K562 (cell line): ENCODE data around the gene RHOBTB3. TPM values are rescaled to one million over a fixed set of nuclear protein-coding genes. Genes with fewer than 3 reads are reported as not detected.

Experiments
- ATAC-seq: fragments of 200-7000 bp; cut with Tn5 transposase; 3 replicates; pipeline ENCODE4 v1.9.1; 2020; ENCODE audit warnings: moderate library complexity
- BruUV-seq: library from RNA; stranded (reverse); fragments of 400-500 nt; replicated peaks from 2 replicates; lab custom pipeline; 2021; lab: Mats Ljungman, UMichigan
- CTCF ChIA-PET: fragments of 300-600 bp; formaldehyde crosslinking; extraction: SDS; loops from one replicate; lab custom pipeline; 2021; ENCODE audit warnings: low intra/inter-chr PET ratio; lab: Yijun Ruan, JAX
- POLR2A ChIA-PET: fragments of 300-600, 350-650 bp; sonication (Branson Sonifier 250); formaldehyde crosslinking; extraction: SDS; loops from one replicate; lab custom pipeline; 2021; ENCODE audit warnings: antibody characterized with exemption, inconsistent platforms; lab: Yijun Ruan, JAX
- DNase-seq, 4 experiments: peaks; one replicate each; pipeline versions ENCODE4 v3.0.0 to v3.0.0-alpha.2; 2011 to 2018; ENCODE audit warnings: low spot score in 3 of 4, mixed read lengths in 3 of 4; ENCODE audit errors: extremely low read depth in 1 of 4
- FAIRE-seq: peaks from 2 replicates; lab custom pipeline; 2011; peaks lifted over from hg19 to GRCh38; lab: Jason Lieb, UNC
- H2AFZ ChIP-seq: 2 replicates; pipeline ENCODE4 v1.6.0; 2011; ENCODE audit warnings: low read depth, low read length, control low read depth, inconsistent platforms
- H3K27ac ChIP-seq: fragments of 200-600 bp; 3 replicates; pipeline ENCODE4 v1.8.0; 2011; ENCODE audit warnings: low read depth, mild to moderate bottlenecking, control low read depth, inconsistent platforms, low read length, moderate library complexity, mixed read lengths; ENCODE audit errors: extremely low read depth
- H3K27me3 ChIP-seq, 2 experiments: fragments of 300-600 bp in 1 of 2; 2 replicates in 1 of 2; 3 replicates in 1 of 2; pipeline versions ENCODE4 v1.6.0 to v1.8.0; 2011; ENCODE audit warnings: inconsistent platforms in 2 of 2, low read length in 2 of 2, mild to moderate bottlenecking in 1 of 2, mixed read lengths in 1 of 2, moderate library complexity in 1 of 2; ENCODE audit not compliant: control insufficient read depth in 2 of 2, insufficient read depth in 2 of 2
- H3K36me3 ChIP-seq: fragments of 300-600 bp; 3 replicates; pipeline ENCODE4 v1.8.0; 2011; ENCODE audit warnings: mild to moderate bottlenecking, low read length, inconsistent platforms; ENCODE audit not compliant: control insufficient read depth, insufficient read depth
- H3K4me1 ChIP-seq, 2 experiments: fragments of 200-600 bp in 1 of 2; replicated peaks in 1 of 2; 2 replicates in 1 of 2; 3 replicates in 1 of 2; pipeline versions ENCODE4 v1.5.1 to v1.8.0; 2011; ENCODE audit warnings: inconsistent platforms in 2 of 2, low read length in 2 of 2, mild to moderate bottlenecking in 1 of 2, mixed read lengths in 1 of 2, moderate library complexity in 1 of 2; ENCODE audit not compliant: control insufficient read depth in 2 of 2, insufficient read depth in 2 of 2
- H3K4me2 ChIP-seq: 2 replicates; pipeline ENCODE4 v1.6.1; 2011; ENCODE audit warnings: low read length, control low read depth, inconsistent platforms, mixed read lengths; ENCODE audit not compliant: insufficient read depth
- H3K4me3 ChIP-seq: fragments of 200-600 bp; sonication (generic), shearing (Covaris generic); 2 replicates; pipeline ENCODE4 v1.5.1; 2016; ENCODE audit warnings: control low read depth, inconsistent platforms
- H3K79me2 ChIP-seq: fragments of 200-600 bp; 3 replicates; pipeline ENCODE4 v1.8.0; 2011; ENCODE audit warnings: low read length, inconsistent platforms; ENCODE audit not compliant: control insufficient read depth, insufficient read depth
- H3K9ac ChIP-seq, 2 experiments: 2 replicates each; pipeline versions ENCODE4 v1.6.0 to v1.6.1; 2011; ENCODE audit warnings: low read depth in 2 of 2, low read length in 2 of 2, control low read depth in 1 of 2, inconsistent platforms in 1 of 2, mild to moderate bottlenecking in 1 of 2, mixed read lengths in 1 of 2; ENCODE audit not compliant: insufficient read depth in 1 of 2
- H3K9me1 ChIP-seq: one replicate; pipeline ENCODE4 v1.6.0; 2011; ENCODE audit warnings: inconsistent platforms, mild to moderate bottlenecking, low read length, moderate library complexity; ENCODE audit not compliant: control insufficient read depth, insufficient read depth
- H3K9me3 ChIP-seq: replicated peaks from 2 replicates; pipeline ENCODE4 v1.5.1; 2011; ENCODE audit warnings: low read depth, low read length, inconsistent platforms; ENCODE audit not compliant: control insufficient read depth, insufficient read depth
- H4K20me1 ChIP-seq: replicated peaks from 2 replicates; pipeline ENCODE4 v1.6.1; 2011; ENCODE audit warnings: low read length, inconsistent platforms, mixed read lengths; ENCODE audit not compliant: control insufficient read depth, insufficient read depth
- CEBPG ChIP-seq, 3 experiments: fragments of 200-800 bp in 1 of 3; sonication (Bioruptor generic) in 1 of 3; sonication (generic) in 1 of 3; formaldehyde crosslinking in 1 of 3; IDR thresholded peaks in 2 of 3; conservative IDR thresholded peaks in 1 of 3; 2 replicates each; pipeline versions ENCODE4 v1.6.1 to v1.8.0; 2016 to 2022; ENCODE audit warnings: missing compliant biosample characterization in 2 of 3, missing genetic modification characterization in 2 of 3, mild to moderate bottlenecking in 1 of 3, missing genetic modification reagents in 1 of 3
- GATAD2B ChIP-seq: fragments of 450-650 bp; IDR thresholded peaks from 2 replicates; pipeline ENCODE4 v1.6.1; 2017; ENCODE audit warnings: mild to moderate bottlenecking, borderline replicate concordance
- GTF2A2 ChIP-seq: IDR thresholded peaks from 2 replicates; pipeline ENCODE4 v1.6.1; 2016; ENCODE audit warnings: mild to moderate bottlenecking, missing genetic modification characterization, missing compliant biosample characterization
- KDM1A ChIP-seq, 2 experiments: fragments of 450-650 bp; IDR thresholded peaks; 2 replicates each; pipeline ENCODE4 v1.6.1; 2016; ENCODE audit warnings: mild to moderate bottlenecking in 2 of 2
- KLF16 ChIP-seq: IDR thresholded peaks from 2 replicates; pipeline ENCODE4 v1.6.1; 2016; ENCODE audit warnings: antibody characterized with exemption
- NFRKB ChIP-seq: fragments of 450-650 bp; IDR thresholded peaks from 2 replicates; pipeline ENCODE4 v1.6.1; 2016; ENCODE audit warnings: low read depth
- RBBP5 ChIP-seq: fragments of 200-600 bp; sonication (generic); IDR thresholded peaks from 2 replicates; pipeline ENCODE4 v1.6.1; 2012; ENCODE audit warnings: borderline replicate concordance, mild to moderate bottlenecking, low read length, control low read depth, inconsistent platforms; ENCODE audit not compliant: insufficient read depth, poor library complexity, severe bottlenecking
- SUPT5H ChIP-seq: fragments of 450-650 bp; IDR thresholded peaks from 2 replicates; pipeline ENCODE4 v1.6.1; 2016
- ZBTB17 ChIP-seq: fragments of 450-650 bp; formaldehyde crosslinking; IDR thresholded peaks from 2 replicates; pipeline ENCODE4 v1.4.0; 2020; ENCODE audit warnings: mild to moderate bottlenecking
- ZNF589 ChIP-seq: fragments of 200-800 bp; sonication (Bioruptor generic); IDR thresholded peaks from 2 replicates; pipeline ENCODE4 v1.6.1; 2016; ENCODE audit warnings: low read depth, missing genetic modification characterization, missing compliant biosample characterization
- ZNF830 ChIP-seq: fragments of 250-450 bp; sonication (Bioruptor Pico); IDR thresholded peaks from 2 replicates; pipeline ENCODE4 v1.5.0; 2021; ENCODE audit warnings: mild to moderate bottlenecking
- WGBS: fragments of 100-300 bp; shearing (Covaris generic); methylation state at CpG from one replicate; pipeline ENCODE4 v1.1.6; 2016; ENCODE audit warnings: low coverage, mixed read lengths; ENCODE audit not compliant: insufficient coverage; ENCODE audit errors: missing lambda C conversion rate; 5-methylcytosine and 5-hydroxymethylcytosine counted together
- in situ Hi-C: fragments of 300-500 bp; cut with MboI; formaldehyde crosslinking; loops from 4 replicates; pipeline ENCODE4 v1.15.0; 2018; ENCODE audit warnings: inconsistent platforms, mixed read lengths
- intact Hi-C: fragments of 100-400 bp; cut with micrococcal nuclease; formaldehyde crosslinking; loops from 2 replicates; pipeline ENCODE4 v1.14.2; 2022
- polyA plus RNA-seq, 8 experiments: library from polyadenylated mRNA; depleted of rRNA in 4 of 8; stranded (reverse) in 5 of 8; unstranded in 3 of 8; fragments of >200 nt; fragmentation: Nextera tagmentation in 2 of 8; fragmentation: Illumina TruSeq in 1 of 8; extraction: Ambion mirVana in 2 of 8; extraction: Trizol in 1 of 8; gene quantifications; 2 replicates each; pipeline versions ENCODE4 v1.2.1 to v1.2.3, GENCODE V29; 2011 to 2014; ENCODE audit warnings: inconsistent platforms in 1 of 8, missing spikeins in 1 of 8
- total RNA-seq, 7 experiments: library from RNA; depleted of rRNA in 6 of 7; stranded (reverse); fragments of >200 nt in 6 of 7; fragmentation: Illumina TruSeq in 2 of 7; extraction: Trizol in 2 of 7; gene quantifications; 2 replicates each; pipeline versions ENCODE4 v1.2.1 to v1.2.3, GENCODE V29; 2011 to 2021; ENCODE audit warnings: low replicate concordance in 1 of 7
- TF ChIP-seq, protein P1 (sequence below): fragments of 450-650 bp; IDR thresholded peaks from 2 replicates; pipeline ENCODE4 v1.6.1; 2017; ENCODE audit warnings: antibody characterized with exemption, mild to moderate bottlenecking
- TF ChIP-seq, protein P2 (sequence below): fragments of 250-450 bp; sonication (Bioruptor Pico); IDR thresholded peaks from 2 replicates; pipeline ENCODE4 v1.5.0; 2020; ENCODE audit warnings: mild to moderate bottlenecking
- TF ChIP-seq, protein P3 (sequence below): fragments of 250-450 bp; sonication (Bioruptor Pico); IDR thresholded peaks from 2 replicates; pipeline ENCODE4 v1.9.0; 2021; ENCODE audit warnings: mild to moderate bottlenecking

The RHOBTB3 gene
- total and polyA plus RNA-seq, 9 of the 15 experiments (the other 6 are each of a cell fraction or from before 2014, with no cell fraction given), result 39.7 to 143 (median 115) TPM

DNA sequence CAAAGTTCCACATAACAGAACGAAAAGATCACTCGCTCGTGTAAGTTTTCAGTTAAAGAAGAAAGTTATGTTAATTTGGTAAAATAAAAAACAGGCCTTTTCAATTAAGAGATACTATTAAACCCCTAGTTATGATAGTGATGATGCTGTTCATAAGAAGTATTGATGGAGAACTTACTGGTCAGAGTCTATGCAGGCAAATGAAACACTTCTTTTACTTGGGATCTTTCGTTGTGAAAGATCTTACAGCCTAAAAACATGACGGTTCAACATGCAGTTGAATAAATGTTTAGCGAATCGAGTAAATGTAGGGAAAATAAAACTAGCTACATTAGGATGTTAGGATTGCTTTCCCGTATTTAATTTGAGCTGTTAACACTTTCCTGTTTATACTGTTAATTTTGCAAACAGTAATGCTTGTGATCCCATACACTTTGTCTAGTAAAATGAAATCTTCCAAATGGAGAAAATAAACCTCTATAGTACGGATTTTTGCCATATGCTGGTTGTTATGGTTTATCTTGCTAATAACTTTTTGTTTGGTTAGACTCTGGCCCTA lies 2.0 kb downstream of the RHOBTB3 start (continued):
- TF ChIP-seq, protein P1, sequence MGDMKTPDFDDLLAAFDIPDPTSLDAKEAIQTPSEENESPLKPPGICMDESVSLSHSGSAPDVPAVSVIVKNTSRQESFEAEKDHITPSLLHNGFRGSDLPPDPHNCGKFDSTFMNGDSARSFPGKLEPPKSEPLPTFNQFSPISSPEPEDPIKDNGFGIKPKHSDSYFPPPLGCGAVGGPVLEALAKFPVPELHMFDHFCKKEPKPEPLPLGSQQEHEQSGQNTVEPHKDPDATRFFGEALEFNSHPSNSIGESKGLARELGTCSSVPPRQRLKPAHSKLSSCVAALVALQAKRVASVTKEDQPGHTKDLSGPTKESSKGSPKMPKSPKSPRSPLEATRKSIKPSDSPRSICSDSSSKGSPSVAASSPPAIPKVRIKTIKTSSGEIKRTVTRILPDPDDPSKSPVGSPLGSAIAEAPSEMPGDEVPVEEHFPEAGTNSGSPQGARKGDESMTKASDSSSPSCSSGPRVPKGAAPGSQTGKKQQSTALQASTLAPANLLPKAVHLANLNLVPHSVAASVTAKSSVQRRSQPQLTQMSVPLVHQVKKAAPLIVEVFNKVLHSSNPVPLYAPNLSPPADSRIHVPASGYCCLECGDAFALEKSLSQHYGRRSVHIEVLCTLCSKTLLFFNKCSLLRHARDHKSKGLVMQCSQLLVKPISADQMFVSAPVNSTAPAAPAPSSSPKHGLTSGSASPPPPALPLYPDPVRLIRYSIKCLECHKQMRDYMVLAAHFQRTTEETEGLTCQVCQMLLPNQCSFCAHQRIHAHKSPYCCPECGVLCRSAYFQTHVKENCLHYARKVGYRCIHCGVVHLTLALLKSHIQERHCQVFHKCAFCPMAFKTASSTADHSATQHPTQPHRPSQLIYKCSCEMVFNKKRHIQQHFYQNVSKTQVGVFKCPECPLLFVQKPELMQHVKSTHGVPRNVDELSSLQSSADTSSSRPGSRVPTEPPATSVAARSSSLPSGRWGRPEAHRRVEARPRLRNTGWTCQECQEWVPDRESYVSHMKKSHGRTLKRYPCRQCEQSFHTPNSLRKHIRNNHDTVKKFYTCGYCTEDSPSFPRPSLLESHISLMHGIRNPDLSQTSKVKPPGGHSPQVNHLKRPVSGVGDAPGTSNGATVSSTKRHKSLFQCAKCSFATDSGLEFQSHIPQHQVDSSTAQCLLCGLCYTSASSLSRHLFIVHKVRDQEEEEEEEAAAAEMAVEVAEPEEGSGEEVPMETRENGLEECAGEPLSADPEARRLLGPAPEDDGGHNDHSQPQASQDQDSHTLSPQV, result 0 out of 2 replicates have a peak, but pooled peaks have one; percentile 16
- TF ChIP-seq GTF2A2 (tag), result no peak
- TF ChIP-seq GATAD2B, result 0 out of 2 replicates have a peak, but pooled peaks have one; percentile 47

DNA sequence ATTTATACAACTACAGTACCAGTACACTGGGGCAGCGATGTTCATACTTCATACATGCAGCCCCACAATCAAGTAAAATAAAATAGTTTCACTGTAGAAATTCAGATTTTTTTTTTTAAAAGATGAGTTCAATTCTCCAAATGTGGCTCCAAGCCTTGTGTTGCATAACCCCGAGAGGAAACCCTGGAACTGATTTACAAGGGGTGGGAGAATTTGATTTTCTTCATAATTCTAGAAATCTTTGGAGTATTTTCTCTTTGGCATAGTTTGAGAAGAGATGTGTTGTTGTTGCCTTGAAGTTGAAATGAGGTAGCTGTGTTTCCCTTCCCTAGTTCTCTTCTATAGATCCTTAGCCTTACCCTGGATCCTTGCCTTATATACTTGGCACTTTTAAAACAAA lies 3.1 kb downstream of the RHOBTB3 start:
- peak overlapping the region; percentile 80 for H3K4me2 ChIP-seq
- no peaks in the 10 kb centered on the region; a peak in 1 of 5 replicates for H3K27me3 ChIP-seq
- H3K27ac ChIP-seq, result peak overlapping the region; percentile 85; the same call in 1 of the 3 replicates
- intact Hi-C loops, result loop anchor here (5.0 kb wide), 1 partner anchor 108 kb away; no protein-coding TSS in a partner anchor
- no peak for FAIRE-seq
- BruUV-seq, result no TSS peak
- ChIA-PET CTCF (interaction anchor here (0.7 kb wide), 1 partner anchor 970 kb away, joined by 3 read pairs; no protein-coding TSS in a partner anchor), POLR2A (interaction anchor here (0.6 to 4.1 kb wide), 15 partner anchors 9 to 87 kb away, joined by 3 to 18 read pairs (median 4); partner anchors contain the start of gene RFESD)
- no peak overlapping the region for H2AFZ ChIP-seq
- H3K4me3 ChIP-seq, result peak overlapping the region; percentile 81; the same call in 1 of the 2 replicates
- no peak for DNase-seq
- H3K79me2 ChIP-seq, result peaks cover 97% of the 10 kb centered on the region
- peaks cover 18 to 30% of the 10 kb centered on the region in 2 experiments; a peak in 4 of 5 replicates for H3K4me1 ChIP-seq
- no peaks in the 10 kb centered on the region for H4K20me1 ChIP-seq
- H3K9me3 ChIP-seq, result no peaks in the 10 kb centered on the region
- peak overlapping the region in 1 of 2 experiments; percentile 92; a peak in 2 of 4 replicates for H3K9ac ChIP-seq
- no peaks in the 10 kb centered on the region for H3K9me1 ChIP-seq
- no peak for ATAC-seq
- WGBS, result 31% methylated on average over 2 of the region's 2 CpGs
- in situ Hi-C loops, result no loop called here
- H3K36me3 ChIP-seq, result peaks cover 69% of the 10 kb centered on the region
- TF ChIP-seq CEBPG (CRISPR knock-in tag; IDR thresholded peaks at IDR 0.05) (no peak), CEBPG (tag; conservative IDR thresholded peaks at IDR 0.05 in 1 of 2, IDR thresholded peaks at IDR 0.05 in 1 of 2) (peak in 1 of 2 experiments; percentile 52; a peak in 1 of 4 replicates), ZBTB17 (no peak), KLF16 (no peak), RBBP5 (no peak), SUPT5H (peak; percentile 24; the same call in 1 of the 2 replicates), ZNF589 (CRISPR knock-in tag) (no peak), ZNF830 (CRISPR knock-in tag) (no peak), NFRKB (no peak), KDM1A (IDR thresholded peaks at IDR 0.05) (peak; percentile 58 to 67)
- TF ChIP-seq, protein P2, sequence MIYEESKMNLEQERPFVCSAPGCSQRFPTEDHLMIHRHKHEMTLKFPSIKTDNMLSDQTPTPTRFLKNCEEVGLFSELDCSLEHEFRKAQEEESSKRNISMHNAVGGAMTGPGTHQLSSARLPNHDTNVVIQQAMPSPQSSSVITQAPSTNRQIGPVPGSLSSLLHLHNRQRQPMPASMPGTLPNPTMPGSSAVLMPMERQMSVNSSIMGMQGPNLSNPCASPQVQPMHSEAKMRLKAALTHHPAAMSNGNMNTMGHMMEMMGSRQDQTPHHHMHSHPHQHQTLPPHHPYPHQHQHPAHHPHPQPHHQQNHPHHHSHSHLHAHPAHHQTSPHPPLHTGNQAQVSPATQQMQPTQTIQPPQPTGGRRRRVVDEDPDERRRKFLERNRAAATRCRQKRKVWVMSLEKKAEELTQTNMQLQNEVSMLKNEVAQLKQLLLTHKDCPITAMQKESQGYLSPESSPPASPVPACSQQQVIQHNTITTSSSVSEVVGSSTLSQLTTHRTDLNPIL (CRISPR knock-in tag), result no peak
- TF ChIP-seq, protein P3, sequence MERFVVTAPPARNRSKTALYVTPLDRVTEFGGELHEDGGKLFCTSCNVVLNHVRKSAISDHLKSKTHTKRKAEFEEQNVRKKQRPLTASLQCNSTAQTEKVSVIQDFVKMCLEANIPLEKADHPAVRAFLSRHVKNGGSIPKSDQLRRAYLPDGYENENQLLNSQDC (CRISPR knock-in tag), result no peak
